HepG2 (cell line): ENCODE results near the gene CMTM8. TPM values are rescaled to one million over a fixed set of nuclear protein-coding genes. Genes with fewer than 3 reads are reported as not detected.
A peak's percentile ranks its signal among the peaks of the same experiment; 100 is the strongest.

ENCODE experiments used
- ATAC-seq: fragments of 200-7000 bp; cut with Tn5 transposase; 3 replicates; pipeline ENCODE4 v1.9.1; 2020; ENCODE audit warnings: mild to moderate bottlenecking, moderate library complexity
- BruUV-seq: library from RNA; stranded (reverse); fragments of 400-500 nt; replicated peaks from 2 replicates; lab custom pipeline; 2021; lab: Mats Ljungman, UMichigan
- CTCF ChIA-PET: fragments of 300-600 bp; formaldehyde crosslinking; extraction: SDS; loops from one replicate; lab custom pipeline; 2021; ENCODE audit warnings: low total read pairs, inconsistent platforms, low intra/inter-chr PET ratio; lab: Yijun Ruan, JAX
- POLR2A ChIA-PET: fragments of 350-600 bp; sonication (Branson Sonifier 250); formaldehyde crosslinking; loops from one replicate; lab custom pipeline; 2020; ENCODE audit warnings: antibody characterized with exemption, inconsistent platforms; lab: Yijun Ruan, JAX
- DNase-seq: peaks from one replicate; pipeline ENCODE4 v3.0.0-alpha.2; 2015; ENCODE audit warnings: low spot score
- FAIRE-seq: peaks from 3 replicates; lab custom pipeline; 2011; peaks lifted over from hg19 to GRCh38; lab: Jason Lieb, UNC
- H2AFZ ChIP-seq: one replicate; pipeline ENCODE4 v1.6.1; 2011; ENCODE audit warnings: low read length, inconsistent platforms
- H3K27ac ChIP-seq: fragments of 300-600 bp; 3 replicates; pipeline ENCODE4 v1.8.0; 2011; ENCODE audit warnings: mixed run types, mild to moderate bottlenecking, mixed read lengths, low read length, inconsistent platforms; ENCODE audit not compliant: insufficient read depth; ENCODE audit errors: extremely low read length
- H3K27me3 ChIP-seq, 2 experiments: fragments of 200-600 bp in 1 of 2; 2 replicates in 1 of 2; 3 replicates in 1 of 2; pipeline versions ENCODE4 v1.6.0 to v1.8.0; 2011; ENCODE audit warnings: low read length in 2 of 2, mild to moderate bottlenecking in 2 of 2, moderate library complexity in 2 of 2, inconsistent platforms in 1 of 2; ENCODE audit not compliant: insufficient read depth in 2 of 2, control insufficient read depth in 1 of 2
- H3K36me3 ChIP-seq, 2 experiments: fragments of 200-600 bp in 1 of 2; replicated peaks in 1 of 2; 2 replicates in 1 of 2; 3 replicates in 1 of 2; pipeline versions ENCODE4 v1.5.1 to v1.8.0; 2011; ENCODE audit warnings: low read length in 2 of 2, inconsistent platforms in 1 of 2; ENCODE audit not compliant: insufficient read depth in 2 of 2, control insufficient read depth in 1 of 2
- H3K4me1 ChIP-seq: 2 replicates; pipeline ENCODE4 v1.5.1; 2012; ENCODE audit warnings: low read length, inconsistent platforms; ENCODE audit not compliant: insufficient read depth
- H3K4me2 ChIP-seq: 2 replicates; pipeline ENCODE4 v1.6.0; 2011; ENCODE audit warnings: low read depth, low read length, inconsistent platforms
- H3K4me3 ChIP-seq, 3 experiments: fragments of 200-600 bp in 1 of 3; sonication (generic), shearing (Covaris generic) in 1 of 3; replicated peaks in 1 of 3; 2 replicates each; pipeline ENCODE4 v1.5.1; 2011 to 2016; ENCODE audit warnings: low read length in 3 of 3, inconsistent platforms in 2 of 3, low read depth in 2 of 3, mild to moderate bottlenecking in 2 of 3, control low read depth in 1 of 3, mixed read lengths in 1 of 3; ENCODE audit not compliant: insufficient read depth in 1 of 3
- H3K79me2 ChIP-seq: one replicate; pipeline ENCODE4 v1.6.1; 2011; ENCODE audit warnings: low read length, inconsistent platforms; ENCODE audit not compliant: insufficient read depth
- H3K9ac ChIP-seq: 2 replicates; pipeline ENCODE4 v1.6.0; 2011; ENCODE audit warnings: mild to moderate bottlenecking, low read depth, low read length, inconsistent platforms; ENCODE audit not compliant: insufficient read depth
- H3K9me3 ChIP-seq: 2 replicates; pipeline ENCODE4 v1.5.1; 2012; ENCODE audit warnings: mild to moderate bottlenecking, low read length
- H4K20me1 ChIP-seq: 2 replicates; pipeline ENCODE4 v1.6.0; 2011; ENCODE audit warnings: inconsistent platforms, mild to moderate bottlenecking, low read length, moderate library complexity; ENCODE audit not compliant: insufficient read depth
- ATF4 ChIP-seq, 2 experiments: fragments of 450-650 bp in 1 of 2; sonication (generic) in 1 of 2; formaldehyde crosslinking; IDR thresholded peaks; 2 replicates each; pipeline versions ENCODE4 v1.5.0 to v1.8.0; 2020 to 2022; ENCODE audit warnings: mild to moderate bottlenecking in 1 of 2, missing genetic modification reagents in 1 of 2
- ETV6 ChIP-seq: sonication (generic); formaldehyde crosslinking; conservative IDR thresholded peaks from 2 replicates; pipeline ENCODE4 v1.4.0; 2020; ENCODE audit warnings: missing genetic modification reagents
- PCBP2 ChIP-seq: fragments of 200-400 bp; formaldehyde crosslinking; optimal IDR thresholded peaks from 2 replicates; pipeline ENCODE3; 2018; ENCODE audit warnings: low read length, low read depth; ENCODE audit not compliant: poor library complexity, severe bottlenecking
- PHF21A ChIP-seq: sonication (generic); formaldehyde crosslinking; IDR thresholded peaks from 2 replicates; pipeline ENCODE4 v1.5.0; 2020; ENCODE audit warnings: mild to moderate bottlenecking, missing genetic modification reagents
- RFX1 ChIP-seq: fragments of 450-650 bp; IDR thresholded peaks from 2 replicates; pipeline ENCODE4 v1.6.1; 2017
- ZNF331 ChIP-seq: sonication (generic); formaldehyde crosslinking; IDR thresholded peaks from 2 replicates; pipeline ENCODE4 v1.4.0; 2020; ENCODE audit warnings: missing genetic modification reagents
- ZNF460 ChIP-seq: sonication (generic); formaldehyde crosslinking; IDR thresholded peaks from 2 replicates; pipeline ENCODE4 v1.5.1; 2020; ENCODE audit warnings: missing genetic modification reagents, mild to moderate bottlenecking, borderline replicate concordance
- ZSCAN30 ChIP-seq: sonication (generic); formaldehyde crosslinking; IDR thresholded peaks from 2 replicates; pipeline ENCODE4 v1.5.0; 2020; ENCODE audit warnings: mild to moderate bottlenecking, missing genetic modification reagents
- WGBS: methylation state at CpG from one replicate; pipeline ENCODE4 v1.1.6; 2017; ENCODE audit warnings: low lambda C conversion rate; 5-methylcytosine and 5-hydroxymethylcytosine counted together
- in situ Hi-C: cut with HindIII; loops from 2 replicates; pipeline ENCODE4 v1.10.0; 2017; ENCODE audit warnings: low pct_unique_long_range_greater_than_20kb; ENCODE audit not compliant: extremely low pct_ligation_motif_present
- intact Hi-C: fragments of 100-400 bp; cut with micrococcal nuclease; formaldehyde crosslinking; loops from one replicate; pipeline ENCODE4 v1.10.0; 2022; ENCODE audit not compliant: unreplicated experiment
- polyA plus RNA-seq, 8 experiments: library from polyadenylated mRNA; depleted of rRNA in 3 of 8; stranded (reverse) in 7 of 8; unstranded in 1 of 8; fragments of >200 nt; fragmentation: Illumina TruSeq in 4 of 8; extraction: Trizol in 4 of 8; gene quantifications; 2 replicates each; pipeline versions ENCODE4 v1.2.1 to v1.2.3, GENCODE V29; 2011 to 2016; ENCODE audit warnings: low read depth in 4 of 8, missing spikeins in 1 of 8, mixed read lengths in 1 of 8; ENCODE audit not compliant: insufficient read depth in 1 of 8
- total RNA-seq, 5 experiments: library from RNA; depleted of rRNA; stranded (reverse); fragments of >200 nt; fragmentation: Illumina TruSeq; extraction: Trizol; gene quantifications; 2 replicates each; pipeline ENCODE4 v1.2.3, GENCODE V29; 2016; ENCODE audit warnings: low read depth in 1 of 5

The CMTM8 gene
- total and polyA plus RNA-seq, 2 of the 13 experiments (the other 11 are each of a cell fraction or from before 2014, with no cell fraction given), result 8.9 to 15.8 TPM

DNA sequence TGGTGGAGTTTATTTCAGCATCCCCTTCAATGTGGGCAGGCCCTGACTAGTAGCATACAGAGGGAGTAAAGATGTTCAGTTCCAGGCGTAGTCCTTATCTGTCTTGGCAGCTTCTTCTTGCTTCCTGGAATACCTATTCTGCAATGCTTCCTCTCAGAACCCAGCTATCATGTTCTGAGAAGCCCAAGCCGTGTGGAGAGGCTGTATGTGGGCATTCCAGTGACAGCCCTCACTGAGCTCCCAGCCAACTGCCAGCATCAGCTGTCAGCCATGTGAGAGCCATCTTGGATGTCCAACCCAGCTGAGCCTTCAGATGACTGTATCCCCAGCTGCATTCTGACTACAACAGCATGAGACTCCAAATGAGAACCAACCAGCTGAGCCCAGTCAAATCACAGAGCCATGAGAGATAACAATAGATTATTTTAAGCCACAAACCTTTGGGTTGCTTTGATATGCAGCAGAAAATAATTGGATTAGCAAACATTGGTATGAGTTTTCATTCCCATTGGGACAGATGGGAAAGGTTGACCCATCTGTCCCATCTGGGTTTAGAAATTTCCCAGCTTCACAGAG, 144.7 kb downstream of the CMTM8 start:
- ATAC-seq (no peak; the same call in 2 of the 3 replicates), FAIRE-seq (no peak), DNase-seq (no peak)
- Histone ChIP-seq H3K4me1 (0 out of 2 replicates have a peak, but pooled peaks cover 6% of the 10 kb centered on the region), H2AFZ (no peak overlapping the region), H3K79me2 (no peaks in the 10 kb centered on the region), H3K27ac (no peak overlapping the region), H3K27me3 (no peaks in the 10 kb centered on the region; a peak in 1 of 5 replicates), H3K9ac (no peak overlapping the region), H3K9me3 (no peaks in the 10 kb centered on the region), H3K36me3 (no peaks in the 10 kb centered on the region), H3K4me3 (no peak overlapping the region), H4K20me1 (no peaks in the 10 kb centered on the region), H3K4me2 (no peak overlapping the region)
- CTCF ChIA-PET, result no interaction called here
- POLR2A ChIA-PET, result no interaction called here
- in situ Hi-C loops, result no loop called here
- TF ChIP-seq ZSCAN30 (CRISPR knock-in tag) (no peak), ETV6 (CRISPR knock-in tag) (no peak), ZNF460 (CRISPR knock-in tag) (no peak), ATF4 (CRISPR knock-in tag; IDR thresholded peaks at IDR 0.05) (no peak), PCBP2 (no peak), ZNF331 (CRISPR knock-in tag) (peak; percentile 85)
- intact Hi-C loops, result no loop called here
- WGBS, result 82% methylated on average over 1 of the region's 2 CpGs
- BruUV-seq, result no TSS peak

DNA sequence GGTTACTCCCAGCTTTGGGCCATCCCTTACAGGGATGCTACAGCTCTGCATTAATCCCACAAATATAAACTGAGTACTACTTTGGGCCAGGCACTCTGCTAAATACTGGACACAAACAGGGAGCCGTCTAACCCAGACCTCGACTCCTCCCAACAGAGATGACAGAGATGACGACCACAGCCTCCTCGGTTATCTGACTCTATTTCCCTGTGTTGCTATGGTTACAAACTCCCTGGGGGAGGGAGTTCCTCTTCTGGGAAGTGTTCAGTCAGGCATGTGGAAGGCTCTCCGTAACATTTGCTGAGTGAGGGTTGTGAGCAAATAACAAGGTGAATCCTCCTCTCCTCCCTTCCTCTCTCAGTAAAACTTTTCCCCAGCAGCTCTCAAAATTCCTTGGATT, 146.5 kb downstream of the CMTM8 start:
- in situ Hi-C loops, result no loop called here
- Histone ChIP-seq H3K27ac (no peak overlapping the region), H3K27me3 (no peaks in the 10 kb centered on the region; a peak in 1 of 5 replicates), H4K20me1 (no peaks in the 10 kb centered on the region), H2AFZ (no peak overlapping the region), H3K4me2 (no peak overlapping the region), H3K4me1 (0 out of 2 replicates have a peak, but pooled peaks cover 6% of the 10 kb centered on the region), H3K9me3 (no peaks in the 10 kb centered on the region), H3K9ac (no peak overlapping the region), H3K36me3 (no peaks in the 10 kb centered on the region), H3K4me3 (no peak overlapping the region)
- intact Hi-C loops, result no loop called here
- ChIA-PET POLR2A (no interaction called here), CTCF (no interaction called here)
- 22% methylated on average over 5 of the region's 5 CpGs for WGBS
- BruUV-seq, result no TSS peak
- 0 out of 3 replicates have a peak, but pooled peaks have one; percentile 19 for ATAC-seq
- FAIRE-seq, result no peak
- DNase-seq, result no peak
- TF ChIP-seq RFX1 (peak; percentile 35; the same call in 1 of the 2 replicates), PHF21A (CRISPR knock-in tag) (no peak)
- TF ChIP-seq, all 625 proteins: peak for 1
- no peaks in the 10 kb centered on the region for H3K79me2 ChIP-seq
